Lower lobe of right lung (tissue), 2 donors: ENCODE data around the gene ZDHHC21. TPM values are rescaled to one million over a fixed set of nuclear protein-coding genes. Genes with fewer than 3 reads are reported as not detected.

Experiments used
- ATAC-seq, 2 donors: fragments of 200-7000 bp; cut with Tn5 transposase; one replicate each; pipeline ENCODE4 v1.9.1; 2020 to 2022; ENCODE audit warnings: mild to moderate bottlenecking in 2 of 2, moderate library complexity in 2 of 2
- DNase-seq: peaks from one replicate; pipeline ENCODE4 v3.0.0-alpha.2; 2020
- H3K27ac ChIP-seq: fragments of 200-600 bp; one replicate; pipeline ENCODE4 v1.8.0; 2022
- H3K27me3 ChIP-seq: fragments of 200-600 bp; one replicate; pipeline ENCODE4 v1.8.0; 2022; ENCODE audit warnings: low read depth
- H3K36me3 ChIP-seq: fragments of 200-600 bp; one replicate; pipeline ENCODE4 v1.8.0; 2022; ENCODE audit warnings: mild to moderate bottlenecking
- H3K4me1 ChIP-seq: fragments of 200-600 bp; one replicate; pipeline ENCODE4 v1.8.0; 2022
- H3K4me3 ChIP-seq: fragments of 200-600 bp; one replicate; pipeline ENCODE4 v1.8.0; 2022; ENCODE audit warnings: mild to moderate bottlenecking
- H3K9me3 ChIP-seq: fragments of 200-600 bp; one replicate; pipeline ENCODE4 v1.8.0; 2022
- CTCF ChIP-seq: fragments of 200-600 bp; IDR thresholded peaks from one replicate; pipeline ENCODE4 v1.8.0; 2022; ENCODE audit warnings: antibody characterized with exemption, mild to moderate bottlenecking
- intact Hi-C: fragments of 100-400 bp; cut with DNase I; formaldehyde crosslinking; loops from one replicate; pipeline ENCODE4 v1.11.0; 2022
- total RNA-seq: library from RNA; stranded (reverse); fragmentation: NEBNext Ultra II Directional; extraction: Animal tissue kit (Norgen Biotek cat#: 25700); gene quantifications from one replicate; pipeline ENCODE4 v1.2.1, GENCODE V29; 2021
- donor health status: DM: no; HTN: yes; CAD: no; lungs with severe emphysema.

The ZDHHC21 gene
- total RNA-seq, 1 donor from 2014 or later = 19.7 TPM

GRCh38 chr9:14633906-14634565 lies 59.2 kb downstream of the ZDHHC21 start:
- Histone ChIP-seq H3K27ac (no peak overlapping the region), H3K4me1 (no peaks in the 10 kb centered on the region), H3K4me3 (no peak overlapping the region), H3K27me3 (no peaks in the 10 kb centered on the region), H3K9me3 (no peaks in the 10 kb centered on the region), H3K36me3 (no peaks in the 10 kb centered on the region)
- intact Hi-C loops = no loop called here
- ATAC-seq = peak in 1 of 2 donors; percentile 30
- peak; percentile 21 for DNase-seq
- TF ChIP-seq CTCF = no peak

- ATAC-seq (no peak), DNase-seq (no peak)
- Histone ChIP-seq H3K4me1 (no peaks in the 10 kb centered on the region), H3K9me3 (no peaks in the 10 kb centered on the region), H3K27me3 (no peaks in the 10 kb centered on the region), H3K36me3 (no peaks in the 10 kb centered on the region), H3K27ac (no peak overlapping the region), H3K4me3 (no peak overlapping the region)
- no peak for TF ChIP-seq CTCF
- intact Hi-C loops = no loop called here
These were observed 60.1 kb downstream of the ZDHHC21 start for GRCh38 chr9:14633148-14633547.

- Histone ChIP-seq H3K27me3 (no peaks in the 10 kb centered on the region), H3K9me3 (no peaks in the 10 kb centered on the region), H3K4me1 (no peaks in the 10 kb centered on the region), H3K36me3 (no peaks in the 10 kb centered on the region), H3K27ac (no peak overlapping the region), H3K4me3 (no peak overlapping the region)
- no peak for TF ChIP-seq CTCF
- DNase-seq (no peak), ATAC-seq (no peak)
- intact Hi-C loops = no loop called here
These were observed 65.7 kb downstream of the ZDHHC21 start for GRCh38 chr9:14627513-14627912.

GRCh38 chr9:14618836-14619420 lies 74.3 kb downstream of the ZDHHC21 start:
- no peaks in the 10 kb centered on the region for H3K4me1 ChIP-seq
- no peaks in the 10 kb centered on the region for H3K27me3 ChIP-seq
- H3K9me3 ChIP-seq = no peaks in the 10 kb centered on the region
- H3K4me3 ChIP-seq = no peak overlapping the region
- ATAC-seq (no peak), DNase-seq (no peak)
- H3K27ac ChIP-seq = no peak overlapping the region
- peaks cover 14% of the 10 kb centered on the region for H3K36me3 ChIP-seq
- intact Hi-C loops = loop anchor here (5.0 kb wide), 1 partner anchor 148 kb away; no protein-coding TSS in a partner anchor
- TF ChIP-seq CTCF = no peak

GRCh38 chr9:14616188-14616982 lies 76.8 kb downstream of the ZDHHC21 start:
- Histone ChIP-seq H3K4me3 (no peak overlapping the region), H3K4me1 (no peaks in the 10 kb centered on the region), H3K9me3 (no peaks in the 10 kb centered on the region), H3K27me3 (no peaks in the 10 kb centered on the region), H3K36me3 (peaks cover 14% of the 10 kb centered on the region), H3K27ac (no peak overlapping the region)
- peak; percentile 62 for TF ChIP-seq CTCF
- intact Hi-C loops = loop anchor here (5.0 kb wide), 1 partner anchor 151 kb away; no protein-coding TSS in a partner anchor
- peak; percentile 65 to 75 for ATAC-seq
- no peak for DNase-seq
